ENCODE measurements around the gene NFATC2.
"Not testable (repeated sequence)": the region's sequence is repeated elsewhere in the genome, so short reads cannot be mapped to it uniquely, and the experiment has no call there.

The NFATC2 gene

DNA sequence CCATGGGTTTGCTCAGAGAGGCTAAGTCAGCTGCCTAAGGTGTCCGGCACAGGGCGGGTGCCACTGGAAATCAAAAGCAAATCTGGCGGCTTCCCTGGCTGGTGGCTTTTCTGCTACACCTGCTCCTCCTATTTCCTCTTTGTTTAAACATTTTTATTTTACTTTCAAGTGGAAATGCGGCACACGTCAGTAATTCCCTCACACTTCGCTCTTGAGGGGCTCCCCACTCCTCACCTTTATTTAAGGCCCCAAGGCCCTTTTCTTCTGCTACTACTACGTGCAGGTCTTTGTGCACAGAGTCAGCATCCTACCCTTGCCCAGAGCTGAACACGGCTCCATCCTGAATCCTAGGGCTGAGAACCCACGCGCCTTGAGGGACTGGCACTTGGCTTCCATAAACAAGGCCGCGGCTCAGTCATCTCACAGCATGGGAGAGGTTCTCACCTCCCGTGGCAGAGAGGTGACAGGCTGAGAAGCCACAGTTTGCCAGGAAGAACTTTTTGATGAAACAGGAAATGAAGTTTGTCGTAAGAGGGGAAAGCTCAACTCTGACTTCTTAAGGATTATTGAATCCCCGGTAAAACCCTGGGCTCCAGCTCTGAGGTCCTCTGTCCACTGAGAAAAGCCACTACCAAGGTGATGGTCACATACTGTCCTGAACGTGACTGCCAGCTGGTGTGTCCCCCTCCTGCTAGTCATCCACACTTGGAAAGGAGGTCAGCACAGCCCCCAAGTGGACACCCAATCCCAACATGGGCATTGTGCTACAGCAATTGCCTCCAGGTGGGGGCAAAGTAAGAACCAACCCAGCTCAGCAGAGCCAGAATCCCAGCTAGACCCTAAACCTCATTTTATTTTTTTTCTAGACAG lies 48.0 kb downstream of the NFATC2 start:
- no peak for DNase-seq (ENCODE audit: low read depth)

DNA sequence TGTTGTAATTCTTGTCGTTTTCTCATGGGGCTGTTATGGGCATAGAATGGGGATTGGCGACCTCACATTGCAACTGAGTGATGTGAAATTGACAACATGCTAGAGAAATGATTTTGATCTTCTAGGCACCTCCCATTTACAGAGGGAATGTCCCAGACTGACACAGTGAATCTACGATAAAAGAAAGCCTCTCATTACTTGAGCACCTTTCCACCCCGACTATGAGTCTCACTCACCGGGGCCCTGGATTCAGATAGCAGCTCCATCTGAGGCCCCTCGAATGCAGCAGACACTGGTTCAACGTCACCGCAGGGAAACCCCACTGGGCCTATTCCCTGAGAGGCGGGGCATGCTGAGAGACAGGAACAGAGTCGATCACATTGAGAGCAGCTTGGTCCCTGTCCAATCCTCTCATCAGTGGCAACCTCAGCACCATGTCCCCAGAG lies 49.1 kb downstream of the NFATC2 start:
- no peak for DNase-seq (ENCODE audit: low read depth)

DNA sequence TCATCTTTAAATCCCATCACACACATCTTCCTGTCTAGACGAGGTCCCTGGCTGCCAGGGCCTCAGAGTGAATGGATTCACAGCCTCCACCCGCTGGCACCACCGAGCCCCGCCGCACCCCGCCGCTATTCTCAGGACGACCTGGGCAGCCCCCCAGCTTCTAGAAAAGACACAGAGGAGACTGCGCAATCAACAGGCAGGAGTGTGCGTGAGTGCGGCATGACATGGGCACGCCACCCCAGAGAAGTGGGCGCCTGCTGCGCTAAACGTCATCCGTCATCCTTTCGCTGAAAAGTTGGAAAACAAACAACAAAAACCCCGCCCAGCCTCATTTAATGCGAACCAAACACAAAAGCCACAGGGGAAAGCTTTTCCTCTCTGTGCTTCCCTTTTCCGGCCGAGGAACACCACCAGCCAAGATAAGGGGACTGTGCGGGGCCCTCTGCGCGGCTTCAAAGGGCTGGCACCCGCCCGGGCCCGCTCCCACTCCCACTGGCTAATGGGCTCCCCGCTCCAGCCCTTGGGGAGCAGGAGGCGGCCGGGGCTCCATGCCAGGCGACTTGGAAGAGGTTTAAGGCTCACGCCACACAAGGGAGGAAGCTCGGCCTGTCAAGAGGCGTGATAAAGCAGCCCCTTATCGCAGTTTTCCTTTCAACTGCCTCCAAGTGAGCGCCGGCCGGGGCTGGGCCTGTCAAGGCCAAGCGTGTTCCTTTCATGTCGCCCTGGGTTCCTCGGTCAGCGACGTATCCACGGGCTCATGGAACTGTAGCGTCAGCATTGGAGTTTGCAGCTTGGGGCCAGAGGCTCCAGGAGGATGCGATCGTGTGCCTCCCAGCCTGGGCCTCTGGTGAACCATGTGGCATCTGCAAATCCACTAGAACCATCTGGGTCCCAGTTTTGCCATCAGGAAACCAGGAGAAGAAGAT lies 50.1 kb downstream of the NFATC2 start:
- no peak for DNase-seq (ENCODE audit: low read depth)

DNA sequence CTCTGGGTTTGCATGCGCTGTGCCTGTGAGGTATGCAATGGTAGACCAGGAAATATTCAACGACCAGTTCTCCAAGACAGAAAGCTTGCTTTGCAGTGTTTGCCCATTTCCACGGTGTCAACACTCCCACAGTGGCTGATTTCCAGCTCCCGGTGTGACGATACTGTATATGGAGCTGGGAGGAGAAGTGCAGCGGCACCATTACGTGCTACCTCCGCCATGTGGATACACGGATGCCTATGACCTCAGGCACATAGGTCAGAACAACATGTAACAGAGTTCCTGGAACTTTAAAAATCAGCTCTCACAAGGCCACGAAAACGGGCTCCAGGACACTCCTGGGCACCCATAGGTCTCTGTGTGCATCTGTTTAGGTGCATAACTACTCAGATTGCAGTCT lies 51.1 kb downstream of the NFATC2 start:
- DNase-seq (ENCODE audit: low read depth) = no peak

DNA sequence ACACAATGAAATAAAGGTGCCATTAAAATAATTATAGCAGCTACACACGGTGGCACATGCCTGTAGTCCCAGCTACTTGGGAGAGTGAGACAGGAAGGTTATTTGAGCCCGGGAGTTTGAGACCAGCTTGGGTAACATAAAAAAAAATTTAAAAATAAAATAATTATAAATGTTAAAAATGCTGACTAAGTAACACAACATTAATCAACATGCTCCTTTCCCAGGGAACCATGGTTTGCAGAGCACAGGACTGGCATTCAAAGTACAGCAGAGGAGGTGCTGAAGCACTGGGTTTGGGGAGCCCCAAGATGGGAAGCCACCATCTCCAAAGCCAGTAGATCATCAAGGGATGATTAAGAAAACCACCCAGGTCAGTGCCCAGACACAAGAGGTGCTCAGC lies 51.9 kb downstream of the NFATC2 start:
- no peak for DNase-seq (ENCODE audit: low read depth)

DNA sequence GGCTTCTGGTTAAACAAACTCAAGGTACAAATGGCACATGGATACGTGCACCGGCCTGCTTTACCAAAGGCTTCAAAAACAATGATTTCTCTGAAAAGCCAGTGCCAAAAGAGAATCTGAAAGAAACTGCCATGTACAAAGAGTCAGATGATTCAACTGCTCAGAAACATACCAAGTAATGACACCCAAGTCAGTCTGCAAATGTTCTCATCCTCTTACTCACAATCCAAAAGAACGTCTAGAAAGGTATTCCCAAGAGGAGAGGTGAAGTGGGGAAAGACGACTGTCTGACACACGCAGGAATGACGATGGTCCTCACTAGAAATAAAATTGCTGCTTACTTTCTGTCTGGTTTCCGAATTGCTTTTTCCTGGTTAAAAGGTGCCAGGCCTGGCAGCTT lies 52.9 kb downstream of the NFATC2 start:
- no peak for DNase-seq (ENCODE audit: low read depth)

DNA sequence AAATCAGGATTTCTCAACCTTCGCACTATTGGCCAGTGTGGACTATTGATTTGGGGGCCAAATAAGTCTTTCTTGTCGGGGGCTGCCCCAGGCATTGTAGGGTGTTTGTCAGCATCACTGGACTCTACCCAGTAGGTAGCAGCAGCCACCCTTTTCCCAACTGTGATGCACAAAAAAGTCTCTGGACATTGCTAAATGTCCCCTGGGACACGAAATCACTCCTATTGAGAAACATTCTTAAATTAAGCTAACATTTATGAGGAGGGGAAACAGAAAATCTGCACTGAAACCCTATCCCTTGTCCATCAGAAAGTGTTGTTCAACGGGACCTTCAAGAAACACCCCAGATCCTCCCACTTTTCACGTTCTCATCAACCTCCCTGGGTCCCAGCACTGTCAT lies 54.2 kb downstream of the NFATC2 start:
- DNase-seq (ENCODE audit: low read depth) = no peak

DNA sequence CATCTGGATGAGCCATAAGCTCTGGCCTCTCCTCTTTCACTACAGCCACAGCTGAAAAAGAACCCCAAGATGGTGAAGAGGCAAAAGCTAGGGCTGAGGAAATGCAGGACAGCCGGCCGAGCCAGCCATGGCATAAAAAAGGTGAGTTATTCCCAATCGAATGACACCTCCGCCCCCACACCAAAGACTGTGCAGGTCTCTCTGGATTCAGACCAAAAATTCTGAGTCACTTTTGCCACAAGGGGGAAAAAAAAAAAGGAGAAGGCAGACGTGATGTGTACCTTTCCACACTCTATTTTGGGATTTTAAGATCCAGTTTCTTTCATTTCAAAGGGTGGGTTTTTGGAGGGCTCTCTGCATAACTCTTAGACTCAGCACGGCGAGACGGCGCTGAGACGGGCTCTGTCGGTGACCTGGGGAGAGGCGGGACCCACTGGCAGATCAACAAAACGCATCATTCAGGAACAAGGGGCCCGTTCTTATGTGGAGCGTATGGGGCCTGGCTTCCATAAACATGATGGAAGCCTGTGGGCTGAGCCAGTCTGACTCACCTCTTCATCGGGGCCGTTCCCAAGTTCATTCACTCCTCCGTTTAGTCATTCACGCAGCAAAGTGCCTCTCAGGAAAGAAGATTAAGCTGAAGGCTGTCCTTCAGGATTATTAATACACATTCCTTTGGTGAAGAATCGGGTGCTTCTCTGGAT lies 54.8 kb downstream of the NFATC2 start:
- DNase-seq (ENCODE audit: low read depth) = no peak

DNA sequence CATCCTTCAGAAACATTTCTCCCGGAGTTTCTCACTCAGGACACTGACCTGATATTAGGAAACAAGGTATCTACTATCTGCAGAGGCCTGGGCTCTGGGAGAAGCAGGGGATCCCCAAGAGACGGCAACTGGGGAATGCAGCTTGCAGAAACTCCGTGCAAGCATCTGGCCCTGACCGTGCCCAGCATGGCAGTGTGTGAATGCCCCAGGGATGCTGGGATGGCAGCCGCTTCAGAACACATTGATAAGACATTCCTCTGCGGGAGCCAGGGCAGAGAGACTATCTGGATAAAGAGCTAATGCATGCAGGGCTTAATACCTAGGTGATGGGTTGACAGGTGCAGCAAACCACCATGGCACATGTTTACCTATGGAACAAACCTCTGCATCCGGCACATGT lies 55.4 kb downstream of the NFATC2 start:
- no peak for DNase-seq (ENCODE audit: low read depth)

DNA sequence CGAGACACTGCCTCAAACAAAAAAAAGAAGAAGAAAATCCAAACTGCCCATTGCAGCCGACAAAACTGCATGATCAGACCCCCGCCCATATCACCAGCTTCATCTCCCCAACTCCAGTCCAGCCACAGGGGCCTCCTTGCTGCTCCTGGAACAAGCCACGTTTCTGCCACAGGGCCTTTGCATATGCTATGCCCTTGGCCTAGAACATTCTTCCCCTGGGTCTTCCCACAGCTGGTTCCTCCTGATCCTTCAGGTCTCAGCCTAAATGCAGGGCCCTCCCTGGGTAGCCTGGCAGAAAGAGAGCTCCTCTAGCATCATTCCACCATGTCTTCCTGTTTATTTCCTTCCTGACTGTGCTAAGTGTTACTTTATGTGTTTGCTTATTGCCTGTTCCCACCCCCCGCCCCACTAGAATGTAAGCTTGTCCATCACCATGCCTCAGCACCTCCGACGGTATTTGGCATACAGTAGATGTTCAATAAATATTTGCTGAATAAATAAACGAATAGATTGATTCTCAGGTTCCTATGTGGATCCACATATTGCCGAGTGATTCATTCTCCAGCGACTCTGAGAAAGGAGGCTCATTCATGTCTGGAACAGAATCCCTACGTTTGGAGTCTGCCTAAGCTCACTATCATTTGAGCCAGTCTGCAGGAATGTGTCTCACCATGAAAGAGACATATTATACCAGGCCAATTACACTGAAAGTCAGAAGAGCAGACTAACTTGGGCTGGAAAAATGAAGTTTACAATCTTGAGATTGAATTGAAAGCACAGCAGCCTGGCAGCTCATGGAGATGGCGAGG lies 56.1 kb downstream of the NFATC2 start:
- DNase-seq (ENCODE audit: low read depth) = no peak

DNA sequence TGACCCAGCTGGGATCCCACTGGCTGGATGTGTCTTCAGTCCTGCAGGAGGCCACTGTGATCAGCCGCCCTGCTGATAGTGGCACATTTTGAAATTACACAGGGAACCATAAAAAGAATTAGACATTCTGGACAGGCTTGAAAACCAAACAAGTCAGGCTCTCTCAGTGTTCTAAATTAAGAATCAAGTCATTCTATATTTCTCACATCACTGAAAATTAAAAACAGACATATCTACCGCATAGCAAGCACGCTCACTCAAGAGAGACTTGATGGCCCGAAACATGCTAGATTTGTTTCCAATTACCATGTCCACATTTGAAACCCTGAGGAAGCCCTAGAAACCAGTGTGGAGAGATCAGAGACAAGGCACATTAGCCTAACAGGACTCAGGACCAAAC lies 57.7 kb downstream of the NFATC2 start:
- DNase-seq (ENCODE audit: low read depth) = no peak

DNA sequence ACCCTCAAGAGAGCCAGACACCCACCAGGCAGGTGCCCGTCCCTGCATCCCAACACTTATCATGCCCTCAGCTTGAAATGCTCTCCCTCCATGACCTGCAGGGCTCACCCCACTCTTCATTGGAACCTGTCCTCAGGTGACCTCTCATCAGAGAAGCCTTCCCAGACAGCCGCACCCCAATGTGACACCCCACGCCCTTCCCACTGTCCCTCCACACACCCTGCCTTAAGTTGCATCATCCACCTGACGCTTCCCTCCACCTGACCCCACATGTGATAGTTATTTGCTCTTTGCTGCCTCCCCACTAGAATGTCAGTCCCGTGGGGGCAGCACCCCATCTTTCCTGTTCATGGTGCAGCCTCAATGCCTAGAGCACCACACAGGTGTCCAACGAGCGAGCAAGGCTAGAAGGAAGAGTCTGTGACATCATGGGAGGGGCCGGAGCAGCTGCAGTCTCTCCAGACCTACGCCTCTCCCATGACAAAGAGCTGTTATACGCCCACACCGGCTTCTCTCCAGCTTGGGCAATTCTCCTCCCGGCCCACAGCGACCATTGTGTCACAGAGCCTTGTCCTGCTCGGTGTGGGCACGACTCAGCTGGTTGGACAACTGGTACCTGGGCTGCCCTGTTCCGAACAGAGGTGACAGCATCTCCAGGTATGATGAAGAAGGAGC lies 58.2 kb downstream of the NFATC2 start:
- DNase-seq (ENCODE audit: low read depth) = no peak

DNA sequence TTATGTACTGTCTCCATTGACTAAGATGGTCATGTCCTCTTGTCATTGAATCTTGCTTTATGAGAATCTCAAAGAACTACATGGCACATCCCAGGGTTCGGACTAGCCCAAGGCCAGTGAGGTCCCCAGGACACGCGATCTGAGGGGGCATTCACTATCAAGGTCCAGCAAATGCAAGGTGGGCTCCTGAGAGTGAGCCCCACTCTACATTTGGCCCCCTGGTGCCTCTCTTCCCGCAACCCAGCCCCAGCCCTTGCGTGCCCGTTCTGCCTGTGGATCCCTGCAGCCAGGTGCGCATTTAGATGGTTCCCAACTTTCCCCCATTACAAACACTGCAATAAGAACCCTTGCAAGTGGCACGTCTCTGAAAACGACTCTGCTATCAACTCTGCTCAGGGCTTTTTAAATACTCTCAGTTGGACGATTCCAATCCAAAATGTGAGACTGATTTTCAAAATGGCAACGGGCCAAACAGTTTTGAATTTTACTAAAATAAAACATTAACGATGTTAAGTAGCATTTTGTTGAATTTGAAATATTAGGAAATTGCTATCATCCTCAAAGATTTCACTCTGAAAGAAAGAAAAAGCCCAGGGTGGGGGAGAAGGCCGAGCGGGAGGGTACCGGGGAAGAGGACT lies 59.6 kb downstream of the NFATC2 start:
- DNase-seq (ENCODE audit: low read depth) = no peak

DNA sequence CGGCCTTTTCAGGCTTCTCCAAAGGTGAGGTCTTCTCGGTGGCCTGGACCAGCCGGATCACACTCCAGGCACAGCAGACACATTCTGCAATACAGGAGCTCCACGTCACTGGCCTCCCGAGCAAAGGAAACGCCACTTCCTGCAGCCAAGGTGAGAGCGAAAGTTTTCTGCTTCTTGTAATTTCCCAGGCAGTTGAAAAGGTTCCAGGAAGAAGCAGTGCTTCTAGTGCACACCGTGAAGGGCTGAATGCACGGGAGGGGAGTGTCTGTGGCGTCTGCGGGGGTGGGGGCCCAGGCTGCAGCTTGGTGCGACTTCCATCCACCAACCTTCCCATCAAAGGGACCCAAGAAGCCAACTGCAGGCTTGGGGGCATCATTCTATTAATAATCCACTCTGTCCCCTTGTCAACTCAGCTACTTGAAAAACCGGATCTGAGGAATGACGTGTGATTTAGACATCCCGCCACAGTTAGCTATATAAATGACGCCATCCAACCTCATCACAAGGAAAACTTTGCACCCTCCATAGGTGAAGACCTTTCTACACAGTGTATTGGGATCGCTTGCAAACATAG lies 61.1 kb downstream of the NFATC2 start:
- DNase-seq (ENCODE audit: low read depth) = no peak

DNA sequence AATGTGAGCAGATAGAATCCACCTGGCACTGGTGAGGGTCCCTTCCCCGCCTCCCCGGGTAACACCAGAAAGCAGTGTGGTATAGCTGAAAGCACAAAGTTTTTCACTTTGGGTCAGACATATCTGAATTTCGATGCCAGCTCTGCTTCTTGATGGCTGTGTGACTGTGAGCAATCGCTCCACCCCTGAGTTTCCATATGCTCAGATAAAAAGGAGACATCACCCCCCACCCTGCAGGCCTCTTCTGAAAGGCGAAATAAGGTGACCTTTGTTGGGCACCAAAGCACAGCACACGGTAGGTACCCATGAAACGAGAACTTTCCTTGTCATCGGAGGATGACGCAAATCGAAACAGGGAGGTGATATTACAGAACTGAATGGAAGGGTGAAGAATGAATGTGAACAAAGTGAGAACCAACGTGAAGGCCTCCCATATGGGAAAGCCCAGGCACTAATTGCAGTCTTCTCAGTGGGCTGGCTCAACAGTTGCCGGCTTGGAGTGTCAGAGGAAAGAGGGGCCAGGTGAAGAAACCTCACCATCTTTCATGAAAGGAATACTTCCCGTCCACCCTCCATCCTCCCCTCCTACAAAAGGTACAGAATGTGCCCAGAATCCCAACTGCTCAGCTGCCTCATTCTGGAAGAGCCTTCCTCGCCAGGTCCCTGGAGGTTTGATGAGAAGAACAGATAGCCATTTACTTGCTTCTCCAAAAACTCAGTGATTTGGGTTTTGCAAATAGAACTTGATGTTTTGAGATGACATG lies 61.8 kb downstream of the NFATC2 start:
- no peak for DNase-seq (ENCODE audit: low read depth)

DNA sequence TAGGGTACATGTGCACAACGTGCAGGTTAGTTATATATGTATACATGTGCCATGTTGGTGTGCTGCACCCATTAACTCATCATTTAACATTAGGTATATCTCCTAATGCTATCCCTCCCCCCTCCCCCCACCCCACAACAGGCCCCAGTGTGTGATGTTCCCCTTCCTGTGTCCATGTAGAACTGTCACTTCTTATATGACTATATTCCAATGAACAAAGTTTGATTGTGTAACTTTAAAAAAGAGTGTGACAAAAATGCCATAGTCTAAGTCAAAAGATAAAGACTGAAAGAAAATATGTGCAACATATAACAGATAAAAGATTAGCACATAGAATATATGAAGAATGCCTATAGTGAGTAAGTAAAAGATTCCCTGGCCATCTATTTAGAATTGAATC lies 66.4 kb downstream of the NFATC2 start:
- DNase-seq (ENCODE audit: low read depth) = not testable (repeated sequence)

DNA sequence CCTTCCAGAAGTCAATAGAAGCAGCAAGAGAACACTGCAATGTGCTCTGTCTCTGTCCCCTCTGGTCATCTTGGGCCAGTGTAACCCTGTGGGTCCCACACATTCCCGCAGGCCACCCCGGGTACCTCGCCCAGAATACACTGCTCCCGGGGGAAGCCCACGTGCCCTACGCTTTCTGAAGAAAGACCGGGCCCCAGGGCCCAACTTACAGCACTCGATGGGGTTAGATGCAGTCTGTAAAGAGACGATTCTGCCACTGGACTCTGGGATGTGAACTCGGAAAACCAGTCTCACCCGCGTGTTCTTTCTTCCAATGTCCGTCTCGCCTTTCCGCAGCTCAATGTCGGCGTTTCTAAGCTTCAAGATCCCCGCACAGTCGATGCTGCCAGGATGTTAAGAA lies 68.7 kb downstream of the NFATC2 start:
- DNase-seq (ENCODE audit: low read depth) = no peak

DNA sequence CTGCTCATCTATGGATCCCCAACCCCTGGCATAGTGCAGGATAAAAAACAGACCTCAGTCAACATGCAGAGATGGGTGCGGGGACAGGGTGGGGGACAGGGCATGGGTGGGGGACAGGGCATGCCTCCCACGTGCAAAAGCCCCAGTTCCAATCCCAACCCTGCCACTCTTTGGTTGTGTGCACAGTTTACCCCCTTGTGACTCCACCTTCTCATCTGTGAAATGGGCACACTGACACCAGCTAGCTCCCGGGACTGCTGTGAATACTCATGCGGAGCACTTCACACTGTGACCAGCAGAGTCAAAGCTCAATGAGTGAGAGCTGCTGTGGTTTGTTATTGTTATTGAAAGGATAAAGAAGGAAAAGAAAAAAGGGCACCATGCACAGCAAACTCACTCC lies 69.3 kb downstream of the NFATC2 start:
- no peak for DNase-seq (ENCODE audit: low read depth)

DNA sequence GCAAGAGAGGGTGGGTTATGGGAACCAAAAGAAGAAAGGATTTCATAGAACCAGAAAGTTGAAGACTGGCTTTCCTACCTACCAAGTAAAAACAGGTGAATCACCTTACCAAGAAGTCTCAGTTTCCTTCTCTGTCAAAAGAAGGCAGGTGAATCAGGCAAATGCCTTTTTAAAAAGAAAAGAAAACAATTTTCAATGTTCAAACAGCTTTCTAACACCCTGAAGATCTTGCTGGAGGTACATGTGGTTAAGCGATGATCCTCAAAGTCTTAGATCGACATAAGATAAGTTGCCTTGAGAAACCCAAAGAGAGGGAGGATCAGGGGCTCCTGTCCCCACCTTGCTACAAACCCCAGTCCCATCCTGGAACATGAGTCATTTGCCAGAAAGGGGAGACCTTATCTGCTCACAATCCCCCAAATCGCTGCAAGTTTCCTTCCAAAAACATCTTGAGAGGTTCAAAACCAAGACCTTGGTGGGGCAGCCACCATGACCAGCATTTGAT lies 71.6 kb downstream of the NFATC2 start:
- DNase-seq (ENCODE audit: low read depth) = no peak

Data from stimulated activated CD8-positive, alpha-beta memory T cell treated with anti-CD3 and anti-CD28 coated beads, Interleukin-12 subunit alpha, Interleukin-12 subunit beta, amount 100 ng/mL, for 4 hours (primary cell).